Activated naive CD4-positive, alpha-beta T cell treated with anti-CD3 and anti-CD28 coated beads, Interleukin-2, amount 50 U/mL, for 72 hours (primary cell): ENCODE results near the gene SPART. TPM values are rescaled to one million over a fixed set of nuclear protein-coding genes. Genes with fewer than 3 reads are reported as not detected.
"Not testable (repeated sequence)": the region's sequence is repeated elsewhere in the genome, so short reads cannot be mapped to it uniquely, and the experiment has no call there.

Source experiments
- ATAC-seq, 2 donors: fragments of 150-1000 bp; cut with Tn5 transposase; 2 replicates each; pipeline ENCODE4 v1.10.0; 2021; ENCODE audit warnings: mild to moderate bottlenecking in 2 of 2, moderate library complexity in 2 of 2
- DNase-seq, 2 donors: peaks; one replicate each; pipeline ENCODE4 v3.0.0; 2021 to 2022; ENCODE audit warnings: low spot score in 2 of 2
- H3K27ac Mint-ChIP-seq, 2 donors: one replicate each; pipeline ENCODE4 v1.8.0; 2022; ENCODE audit warnings: mild to moderate bottlenecking in 2 of 2, mixed read lengths in 2 of 2
- H3K36me3 Mint-ChIP-seq, 2 donors: one replicate each; pipeline ENCODE4 v1.8.0; 2022; ENCODE audit warnings: mixed read lengths in 2 of 2
- H3K9me3 Mint-ChIP-seq, 2 donors: one replicate each; pipeline ENCODE4 v1.8.0; 2022; ENCODE audit warnings: mixed read lengths in 2 of 2
- total RNA-seq, 2 donors: library from RNA; stranded (reverse); gene quantifications; one replicate each; pipeline ENCODE4 v1.2.3, GENCODE V29; 2022

The SPART gene
- total RNA-seq, 2 donors from 2014 or later, result 21.9 to 23.9 TPM

- DNase-seq (no peak), ATAC-seq (no peak)
- peaks cover 0 to 18% of the 10 kb centered on the region in 2 donors for H3K36me3 Mint-ChIP-seq
- H3K9me3 Mint-ChIP-seq, result no peaks in the 10 kb centered on the region
- no peak overlapping the region for H3K27ac Mint-ChIP-seq
Measured at GRCh38 chr13:36337938-36338641, 8.1 kb downstream of the SPART start.

GRCh38 chr13:36332986-36333385, 13.2 kb downstream of the SPART start:
- Mint-ChIP-seq H3K9me3 (no peaks in the 10 kb centered on the region), H3K36me3 (peaks cover 0 to 14% of the 10 kb centered on the region in 2 donors), H3K27ac (no peak overlapping the region)
- no peak for DNase-seq
- ATAC-seq, result peak in 1 of 2 donors; percentile 39

- ATAC-seq, DNase-seq, H3K27ac Mint-ChIP-seq, H3K9me3 Mint-ChIP-seq: not testable (repeated sequence)
- H3K36me3 Mint-ChIP-seq, result peaks cover 0 to 11% of the 10 kb centered on the region in 2 donors
Measured at GRCh38 chr13:36332255-36332654, 13.9 kb downstream of the SPART start.

- Mint-ChIP-seq H3K36me3 (peaks cover 0 to 9% of the 10 kb centered on the region in 2 donors), H3K27ac (no peak overlapping the region), H3K9me3 (no peaks in the 10 kb centered on the region)
- DNase-seq (no peak), ATAC-seq (no peak)
Measured at GRCh38 chr13:36331280-36331679, 14.9 kb downstream of the SPART start.

- no peak for ATAC-seq
- DNase-seq, result no peak
- no peaks in the 10 kb centered on the region for H3K9me3 Mint-ChIP-seq
- peaks cover 5 to 13% of the 10 kb centered on the region in 2 donors for H3K36me3 Mint-ChIP-seq
- H3K27ac Mint-ChIP-seq, result no peak overlapping the region
Measured at GRCh38 chr13:36329361-36329760, 16.8 kb downstream of the SPART start.

GRCh38 chr13:36328821-36329220, 17.4 kb downstream of the SPART start:
- no peak for ATAC-seq
- no peak for DNase-seq
- Mint-ChIP-seq H3K9me3 (no peaks in the 10 kb centered on the region), H3K36me3 (peaks cover 7 to 10% of the 10 kb centered on the region in 2 donors), H3K27ac (no peak overlapping the region)

- DNase-seq (no peak), ATAC-seq (no peak)
- H3K36me3 Mint-ChIP-seq, result peaks cover 7 to 20% of the 10 kb centered on the region in 2 donors
- no peak overlapping the region for H3K27ac Mint-ChIP-seq
- no peaks in the 10 kb centered on the region for H3K9me3 Mint-ChIP-seq
Measured at GRCh38 chr13:36325912-36326311, 20.3 kb downstream of the SPART start.

- not testable (repeated sequence) for DNase-seq, ATAC-seq, H3K9me3 Mint-ChIP-seq
- H3K36me3 Mint-ChIP-seq, result peaks cover 7 to 28% of the 10 kb centered on the region in 2 donors
- peak overlapping the region in 1 of 2 donors; percentile 60 for H3K27ac Mint-ChIP-seq
Measured at GRCh38 chr13:36324881-36325280, 21.3 kb downstream of the SPART start.

- Mint-ChIP-seq H3K36me3 (peaks cover 7 to 30% of the 10 kb centered on the region in 2 donors), H3K9me3 (no peaks in the 10 kb centered on the region), H3K27ac (peak overlapping the region in 1 of 2 donors; percentile 60)
- DNase-seq (no peak), ATAC-seq (no peak)
Measured at GRCh38 chr13:36323951-36324566, 22.1 kb downstream of the SPART start.

GRCh38 chr13:36323408-36323807, 22.8 kb downstream of the SPART start:
- ATAC-seq (no peak), DNase-seq (no peak)
- H3K9me3 Mint-ChIP-seq, result no peaks in the 10 kb centered on the region
- H3K27ac Mint-ChIP-seq, result no peak overlapping the region
- peaks cover 7 to 28% of the 10 kb centered on the region in 2 donors for H3K36me3 Mint-ChIP-seq

GRCh38 chr13:36319793-36320192, 26.4 kb downstream of the SPART start:
- H3K9me3 Mint-ChIP-seq, ATAC-seq, DNase-seq: not testable (repeated sequence)
- peaks cover 6 to 36% of the 10 kb centered on the region in 2 donors for H3K36me3 Mint-ChIP-seq
- H3K27ac Mint-ChIP-seq, result peak overlapping the region in 1 of 2 donors; percentile 19

- peak in 1 of 2 donors; percentile 74 for ATAC-seq
- peaks cover 20 to 29% of the 10 kb centered on the region in 2 donors for H3K36me3 Mint-ChIP-seq
- H3K9me3 Mint-ChIP-seq, result no peaks in the 10 kb centered on the region
- no peak for DNase-seq
- no peak overlapping the region for H3K27ac Mint-ChIP-seq
Measured at GRCh38 chr13:36313047-36313969, 32.9 kb downstream of the SPART start.

- Mint-ChIP-seq H3K27ac (no peak overlapping the region), H3K36me3 (peaks cover 19 to 20% of the 10 kb centered on the region in 2 donors), H3K9me3 (no peaks in the 10 kb centered on the region)
- DNase-seq (no peak), ATAC-seq (no peak)
Measured at GRCh38 chr13:36310417-36311108, 35.6 kb downstream of the SPART start.

GRCh38 chr13:36302289-36302688, 43.9 kb downstream of the SPART start:
- ATAC-seq, result no peak
- no peaks in the 10 kb centered on the region for H3K9me3 Mint-ChIP-seq
- H3K27ac Mint-ChIP-seq, result no peak overlapping the region
- H3K36me3 Mint-ChIP-seq, result peaks cover 6 to 10% of the 10 kb centered on the region in 2 donors
- DNase-seq, result no peak

GRCh38 chr13:36299469-36299868, 46.7 kb downstream of the SPART start:
- not testable (repeated sequence) for DNase-seq, H3K9me3 Mint-ChIP-seq, ATAC-seq, H3K27ac Mint-ChIP-seq, H3K36me3 Mint-ChIP-seq

GRCh38 chr13:36298535-36299068, 47.6 kb downstream of the SPART start:
- Mint-ChIP-seq H3K27ac (no peak overlapping the region), H3K36me3 (peaks cover 6% of the 10 kb centered on the region in 2 donors), H3K9me3 (no peaks in the 10 kb centered on the region)
- no peak for DNase-seq
- ATAC-seq, result no peak
